Heart left ventricle (tissue), 16 donors: ENCODE data around the gene RTCB. TPM values are rescaled to one million over a fixed set of nuclear protein-coding genes. Genes with fewer than 3 reads are reported as not detected.

Experiments
- ATAC-seq, 4 donors: fragments of 200-7000 bp; cut with Tn5 transposase; one replicate each; pipeline ENCODE4 v1.9.1; 2020 to 2022; ENCODE audit warnings: moderate library complexity in 4 of 4, mild to moderate bottlenecking in 3 of 4, moderate number of reproducible peaks in 1 of 4
- DNase-seq, 5 donors: peaks; one replicate each; pipeline ENCODE4 v3.0.0-alpha.2; 2020
- H3K27ac ChIP-seq, 12 donors: fragments of 200-600 bp; sonication (generic) in 4 of 12; one replicate each; pipeline versions ENCODE4 v1.5.0 to v1.8.0; 2016 to 2022; ENCODE audit warnings: mild to moderate bottlenecking in 2 of 12
- H3K27me3 ChIP-seq, 9 donors: fragments of 200-600 bp; sonication (generic) in 2 of 9; one replicate each; pipeline versions ENCODE4 v1.5.1 to v1.8.0; 2016 to 2022; ENCODE audit warnings: mild to moderate bottlenecking in 3 of 9
- H3K36me3 ChIP-seq, 9 donors: fragments of 200-600 bp; sonication (generic) in 2 of 9; one replicate each; pipeline versions ENCODE4 v1.5.0 to v1.8.0; 2018 to 2022; ENCODE audit warnings: mild to moderate bottlenecking in 2 of 9
- H3K4me1 ChIP-seq, 12 donors: fragments of 200-600 bp; sonication (generic) in 4 of 12; one replicate each; pipeline versions ENCODE4 v1.5.0 to v1.8.0; 2016 to 2022; ENCODE audit warnings: mild to moderate bottlenecking in 3 of 12
- H3K4me3 ChIP-seq, 12 donors: fragments of 200-600 bp; sonication (generic) in 4 of 12; one replicate each; pipeline versions ENCODE4 v1.5.0 to v1.8.0; 2017 to 2022; ENCODE audit warnings: mild to moderate bottlenecking in 9 of 12, moderate library complexity in 4 of 12
- H3K9me3 ChIP-seq, 12 donors: fragments of 200-600 bp; sonication (generic) in 4 of 12; one replicate each; pipeline versions ENCODE4 v1.5.0 to v1.8.0; 2016 to 2022; ENCODE audit warnings: mild to moderate bottlenecking in 1 of 12
- POLR2A ChIP-seq, 2 donors: fragments of 450-650 bp; IDR thresholded peaks; one replicate each; pipeline ENCODE4 v1.6.1; 2017; ENCODE audit warnings: antibody characterized with exemption in 2 of 2, mild to moderate bottlenecking in 2 of 2, moderate library complexity in 2 of 2
- WGBS, 4 donors: extraction: QIAGEN DNeasy Blood & Tissue Kit in 2 of 4; methylation state at CpG; one replicate each; pipeline versions ENCODE4 v1.1.5 to v1.1.7; 2013 to 2018; 5-methylcytosine and 5-hydroxymethylcytosine counted together
- intact Hi-C, 10 donors: fragments of 100-400 bp; cut with DNase I; formaldehyde crosslinking; loops; one replicate each; pipeline versions ENCODE4 v1.11.1 to v1.14.2; 2022
- polyA plus RNA-seq, 2 donors: library from polyadenylated mRNA; stranded (reverse); fragments of 200-250 nt; gene quantifications; one replicate each; pipeline ENCODE4 v1.2.3, GENCODE V29; 2013
- total RNA-seq, 9 donors: library from RNA; depleted of rRNA in 2 of 9; stranded (reverse); fragments of >200 nt in 2 of 9; fragmentation: NEBNext Ultra II Directional in 3 of 9; extraction: Animal tissue kit (Norgen Biotek cat#: 25700) in 3 of 9; gene quantifications; one replicate each; pipeline versions ENCODE4 v1.1.0 to v1.2.4, GENCODE V29; 2016 to 2023
- TF ChIP-seq, protein P1 (sequence below), 12 donors: fragments of 200-600 bp; sonication (generic) in 4 of 12; IDR thresholded peaks; one replicate each; pipeline versions ENCODE4 v1.5.0 to v1.8.0; 2018 to 2022; ENCODE audit warnings: antibody characterized with exemption in 12 of 12, mild to moderate bottlenecking in 5 of 12
- donor health status: ischemic (EF 13 %, LVEDD 7.1; RV severe dilation, severe dysfunction).
- donor health status: healthy with polysubstance abuse.
- donor health status: DM: no; HTN: yes; CAD: no.
- donor health status: DM: no; HTN: no; CAD: no.
- donor health status: ischemic (EF 25% LVEDD 6.9; RV normal size, moderate dysfunction).
- donor health status: ischemic (EF 25% LVEDD 5.7; RV mildly dilated, moderate dysfunction).
- donor health status: healthy.
- donor health status: DM: yes; HTN: yes; CAD: no.
- donor health status: ischemic (EF 35%, LVEDD 5.7; RV mildly dilated, moderate dysfunction).
- donor health status: nonischemic (EF 11% LVEDD 7.7; RV severe dilation, severe dysfunction).
- donor health status: DM: yes; HTN: yes; CAD: no.
- donor health status: PGD.
- donor health status: ischemic (EF 29% LVEDD 5.4; RV normal size, mild dysfunction).
- donor health status: nonischemic (EF 23%, LVEDD 6.1; RV moderate dilation, normal function).

RTCB gene
- total and polyA plus RNA-seq, 11 donors = 19.8 to 110 (median 47.1) TPM

DNA sequence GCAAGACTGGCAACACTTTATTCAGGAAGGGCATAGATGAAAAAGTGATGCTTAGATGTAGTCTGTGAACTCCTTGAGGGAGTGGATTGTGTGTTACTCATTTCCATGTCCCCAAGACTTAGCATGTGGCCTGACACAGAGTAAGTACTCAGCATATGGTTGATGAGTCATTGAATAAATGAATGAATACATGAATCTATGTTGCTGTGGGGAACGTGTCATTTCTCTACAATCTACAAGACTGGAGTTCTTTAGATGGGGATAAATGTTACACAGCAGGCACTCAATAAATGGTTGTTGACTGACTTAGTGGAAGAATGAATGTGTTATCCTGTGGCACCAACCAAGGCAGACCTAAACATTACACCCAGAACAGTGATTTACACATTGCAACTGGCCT is 34.3 kb upstream of the RTCB start:
- no peak for ATAC-seq
- H3K36me3 ChIP-seq = no peaks in the 10 kb centered on the region

DNA sequence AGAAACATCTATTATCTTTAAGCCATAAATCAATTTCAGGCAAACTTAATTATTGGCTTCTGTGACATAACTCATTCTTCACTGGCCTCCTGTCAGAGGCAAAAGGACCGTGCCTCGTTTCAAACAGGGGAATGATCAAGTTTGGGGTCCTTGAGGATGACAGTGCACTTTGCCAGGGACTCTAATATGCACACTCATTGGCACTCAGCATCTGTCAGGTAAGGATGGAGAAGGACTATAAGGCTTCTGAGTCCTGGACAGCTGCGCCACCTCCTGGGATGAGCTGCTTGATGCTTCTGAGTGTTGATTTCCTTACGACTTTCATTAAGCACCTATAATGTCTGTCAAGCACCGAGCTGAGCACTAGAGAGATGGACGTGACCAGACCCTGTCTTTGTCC is 32.0 kb upstream of the RTCB start:
- 47 to 59% (median 55%) methylated on average over 6 of the region's 6 CpGs for WGBS, 4 donors
- H3K4me1 ChIP-seq = no peaks in the 10 kb centered on the region
- peaks cover 0 to 41% (median 4%) of the 10 kb centered on the region in 9 donors for H3K27me3 ChIP-seq
- H3K27ac ChIP-seq = no peak overlapping the region
- DNase-seq = no peak
- no peak overlapping the region for H3K4me3 ChIP-seq
- no peak for TF ChIP-seq POLR2A (IDR thresholded peaks at IDR 0.05)
- TF ChIP-seq, protein P1, sequence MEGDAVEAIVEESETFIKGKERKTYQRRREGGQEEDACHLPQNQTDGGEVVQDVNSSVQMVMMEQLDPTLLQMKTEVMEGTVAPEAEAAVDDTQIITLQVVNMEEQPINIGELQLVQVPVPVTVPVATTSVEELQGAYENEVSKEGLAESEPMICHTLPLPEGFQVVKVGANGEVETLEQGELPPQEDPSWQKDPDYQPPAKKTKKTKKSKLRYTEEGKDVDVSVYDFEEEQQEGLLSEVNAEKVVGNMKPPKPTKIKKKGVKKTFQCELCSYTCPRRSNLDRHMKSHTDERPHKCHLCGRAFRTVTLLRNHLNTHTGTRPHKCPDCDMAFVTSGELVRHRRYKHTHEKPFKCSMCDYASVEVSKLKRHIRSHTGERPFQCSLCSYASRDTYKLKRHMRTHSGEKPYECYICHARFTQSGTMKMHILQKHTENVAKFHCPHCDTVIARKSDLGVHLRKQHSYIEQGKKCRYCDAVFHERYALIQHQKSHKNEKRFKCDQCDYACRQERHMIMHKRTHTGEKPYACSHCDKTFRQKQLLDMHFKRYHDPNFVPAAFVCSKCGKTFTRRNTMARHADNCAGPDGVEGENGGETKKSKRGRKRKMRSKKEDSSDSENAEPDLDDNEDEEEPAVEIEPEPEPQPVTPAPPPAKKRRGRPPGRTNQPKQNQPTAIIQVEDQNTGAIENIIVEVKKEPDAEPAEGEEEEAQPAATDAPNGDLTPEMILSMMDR (IDR thresholded peaks at IDR 0.05) = no peak
- H3K9me3 ChIP-seq = no peaks in the 10 kb centered on the region
- ATAC-seq = no peak
- no peaks in the 10 kb centered on the region for H3K36me3 ChIP-seq
- intact Hi-C loops = no loop called here

More for the DNA sequence above, 34.3 kb upstream of the RTCB start:
- Histone ChIP-seq H3K27me3 (peaks cover 0 to 33% (median 2%) of the 10 kb centered on the region in 9 donors), H3K4me3 (no peak overlapping the region), H3K27ac (no peak overlapping the region), H3K9me3 (peaks cover 0 to 4% (median 0%) of the 10 kb centered on the region in 12 donors), H3K4me1 (no peaks in the 10 kb centered on the region)
- no peak for DNase-seq
- no peak for TF ChIP-seq POLR2A (IDR thresholded peaks at IDR 0.05)
- TF ChIP-seq, protein P1 (IDR thresholded peaks at IDR 0.05) = no peak
- intact Hi-C loops = no loop called here
- 53 to 60% (median 57%) methylated on average over 1 of the region's 1 CpG for WGBS, 4 donors

DNA sequence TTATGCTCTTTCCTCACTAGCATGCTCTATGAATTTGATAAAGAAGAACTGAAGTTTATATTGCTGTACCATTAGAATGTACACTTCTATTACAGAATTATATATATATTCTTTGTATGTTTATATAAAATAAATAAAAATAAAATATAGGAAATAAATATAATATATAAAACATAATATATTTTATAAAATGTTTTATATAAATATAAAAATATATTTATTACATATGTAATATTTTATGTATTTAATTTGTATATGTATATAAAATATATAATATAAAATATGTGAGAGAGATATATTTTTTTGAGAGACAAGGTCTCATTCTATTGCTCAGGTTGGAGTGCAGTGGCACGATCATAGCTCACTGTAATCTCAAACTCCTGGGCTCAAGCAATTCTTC is 18.3 kb upstream of the RTCB start:
- ATAC-seq (no peak), DNase-seq (no peak)
- 72 to 79% (median 76%) methylated on average over 1 of the region's 1 CpG for WGBS, 4 donors
- H3K4me1 ChIP-seq = no peaks in the 10 kb centered on the region
- peaks cover 0 to 18% (median under 1%) of the 10 kb centered on the region in 9 donors for H3K27me3 ChIP-seq
- H3K36me3 ChIP-seq = no peaks in the 10 kb centered on the region
- H3K9me3 ChIP-seq = no peaks in the 10 kb centered on the region
- no peak overlapping the region for H3K27ac ChIP-seq
- no peak for TF ChIP-seq POLR2A (IDR thresholded peaks at IDR 0.05)
- TF ChIP-seq, protein P1 (IDR thresholded peaks at IDR 0.05) = no peak
- no peak overlapping the region for H3K4me3 ChIP-seq
- intact Hi-C loops = no loop called here

- H3K9me3 ChIP-seq = no peaks in the 10 kb centered on the region
- no peak overlapping the region for H3K27ac ChIP-seq
- H3K4me1 ChIP-seq = no peaks in the 10 kb centered on the region
- intact Hi-C loops = no loop called here
- 68 to 90% (median 71%) methylated on average over 4 of the region's 4 CpGs for WGBS, 4 donors
- no peak overlapping the region for H3K4me3 ChIP-seq
- H3K27me3 ChIP-seq = peaks cover 0 to 26% (median 5%) of the 10 kb centered on the region in 9 donors
- ATAC-seq (no peak), DNase-seq (no peak)
- TF ChIP-seq, protein P1 (IDR thresholded peaks at IDR 0.05) = no peak
- TF ChIP-seq POLR2A (IDR thresholded peaks at IDR 0.05) = no peak
- H3K36me3 ChIP-seq = no peaks in the 10 kb centered on the region
Measured at GRCh38 chr22:32426881-32427280, 14.8 kb upstream of the RTCB start.
